GM18951 (cell line): ENCODE measurements around the gene BLCAP.

Source experiments
- POLR2A ChIP-seq: IDR thresholded peaks from 4 replicates; pipeline ENCODE4 v1.6.1; 2011; ENCODE audit warnings: mild to moderate bottlenecking; ENCODE audit not compliant: insufficient read length, insufficient read depth; ENCODE audit errors: extremely low read depth
- in situ Hi-C: fragments of 300-500 bp; cut with MboI; formaldehyde crosslinking; loops from one replicate; pipeline ENCODE4 v1.12.0; 2022; ENCODE audit warnings: low sequenced_read_pairs, mixed read lengths, inconsistent platforms; ENCODE audit not compliant: unreplicated experiment

BLCAP gene

GRCh38 chr20:37533154-37533715, 5.6 kb upstream of the BLCAP start:
- TF ChIP-seq POLR2A = no peak
- in situ Hi-C loops = loop anchor here (10.0 to 25.0 kb wide), 2 partner anchors 271 to 338 kb away; partner anchors contain the start of gene GHRH

- TF ChIP-seq POLR2A = no peak
- in situ Hi-C loops = loop anchor here (10.0 to 25.0 kb wide), 2 partner anchors 270 to 337 kb away; partner anchors contain the start of gene GHRH
These were observed 4.2 kb upstream of the BLCAP start for GRCh38 chr20:37531856-37532255.

- TF ChIP-seq POLR2A = no peak
- in situ Hi-C loops = loop anchor here (10.0 to 25.0 kb wide), 2 partner anchors 268 to 336 kb away; partner anchors contain the start of gene GHRH
These were observed 3.0 kb upstream of the BLCAP start for GRCh38 chr20:37530696-37531095.

DNA sequence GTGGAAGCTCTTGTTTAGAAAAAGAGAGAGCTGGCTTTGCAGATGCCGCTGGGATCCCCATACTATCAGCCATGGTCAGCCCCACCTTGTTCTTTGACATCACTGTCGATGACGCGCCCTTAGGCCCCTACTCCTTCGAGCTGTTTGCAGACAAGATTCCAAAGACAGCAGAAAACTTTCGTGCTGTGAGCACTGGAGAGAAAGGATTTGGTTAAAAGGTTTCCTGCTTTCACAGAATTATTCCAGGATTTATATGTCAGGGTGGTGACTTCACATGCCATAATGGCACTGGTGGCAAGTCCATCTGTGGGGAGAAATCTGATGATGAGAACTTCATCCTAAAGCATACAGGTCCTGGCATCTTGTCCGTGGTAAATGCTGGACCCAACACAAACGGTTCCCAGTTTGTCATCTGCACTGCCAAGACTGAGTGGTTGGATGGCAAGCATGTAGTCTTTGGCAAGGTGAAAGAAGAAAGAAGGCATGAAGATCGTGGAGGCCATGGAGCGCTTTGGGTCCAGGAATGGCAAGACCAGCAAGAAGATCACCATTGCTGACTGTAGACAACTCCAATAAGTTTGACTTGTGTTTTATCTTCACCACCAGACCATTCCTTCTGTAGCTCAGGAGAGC, 2.4 kb upstream of the BLCAP start:
- in situ Hi-C loops = loop anchor here (10.0 to 25.0 kb wide), 2 partner anchors 268 to 335 kb away; partner anchors contain the start of gene GHRH
- TF ChIP-seq POLR2A = no peak

DNA sequence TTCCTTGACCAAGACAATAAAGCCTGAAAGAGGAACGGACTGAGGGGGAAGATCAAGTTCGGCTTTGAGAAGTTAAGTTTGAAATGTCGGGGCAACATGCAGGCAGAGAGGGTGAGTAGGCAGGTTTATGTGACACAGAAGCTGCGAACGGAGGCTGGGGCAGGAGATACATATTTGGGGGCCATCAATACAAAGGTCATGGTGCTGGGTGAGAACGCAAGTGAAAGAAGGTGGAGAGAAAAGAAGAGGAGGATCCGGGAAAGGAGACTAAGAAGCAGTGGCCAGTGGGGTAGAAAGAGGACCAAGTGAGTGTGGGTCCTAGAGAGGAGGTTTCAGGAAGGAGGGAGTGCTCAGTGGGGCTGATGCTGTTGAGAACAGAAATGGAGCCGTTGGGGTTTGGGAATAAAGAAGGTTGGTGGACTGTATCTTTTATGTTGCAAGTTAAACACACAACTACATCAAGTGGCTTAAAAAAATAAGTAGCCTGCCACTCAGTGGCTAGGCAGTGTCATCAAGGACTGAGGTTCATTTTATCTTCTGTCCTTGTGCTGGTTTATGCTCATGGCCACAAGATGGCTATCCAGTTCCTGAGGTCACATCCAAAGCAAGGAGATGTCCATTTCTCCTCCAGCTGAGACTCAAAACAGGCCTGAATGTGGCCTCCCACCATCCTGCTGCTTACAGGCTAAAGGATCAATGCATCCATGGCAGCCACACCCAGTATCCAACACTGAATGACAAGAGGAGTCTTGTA, 1.7 kb upstream of the BLCAP start:
- no peak for TF ChIP-seq POLR2A
- in situ Hi-C loops = loop anchor here (25.0 kb wide), 1 partner anchor 267 kb away; the partner anchor contains the start of gene GHRH

DNA sequence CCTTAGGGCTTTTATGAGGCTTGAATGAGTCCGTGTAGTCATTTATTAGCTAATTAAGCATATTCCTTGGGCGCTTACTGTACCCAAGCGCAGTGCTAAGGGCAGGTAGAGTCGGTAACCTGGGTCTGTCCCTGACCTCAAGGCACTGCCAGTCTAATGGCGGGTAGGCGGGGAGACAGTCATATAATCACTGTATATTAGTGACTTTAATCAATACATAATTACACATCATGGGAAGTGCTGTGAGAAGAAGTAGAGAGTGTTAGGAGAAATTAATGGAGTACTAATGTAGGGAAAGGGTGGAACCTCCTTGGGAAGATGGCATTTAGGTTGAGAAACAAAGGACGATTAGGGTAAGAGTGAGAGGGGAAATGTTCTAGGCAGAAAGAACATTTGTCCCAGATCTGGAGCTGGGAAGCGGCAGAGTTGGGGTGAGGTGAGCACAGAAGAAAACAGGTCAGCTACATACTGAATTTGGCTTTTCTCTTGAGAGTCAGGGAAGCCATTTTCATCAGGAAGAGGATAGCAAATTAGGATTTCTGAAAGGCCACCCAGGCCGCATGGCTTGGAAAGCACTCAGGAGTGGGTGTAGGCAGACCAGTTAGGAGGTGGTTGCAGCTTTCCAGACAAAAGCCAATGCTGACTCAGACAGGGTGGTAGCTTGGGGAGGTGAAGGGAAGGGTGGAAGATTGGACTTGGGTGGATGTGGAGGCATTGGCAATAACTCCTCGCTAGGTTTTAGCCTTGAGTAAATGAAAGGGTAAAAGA, 954 bp upstream of the BLCAP start:
- TF ChIP-seq POLR2A = no peak
- in situ Hi-C loops = loop anchor here (25.0 kb wide), 1 partner anchor 266 kb away; the partner anchor contains the start of gene GHRH

GRCh38 chr20:37526839-37527637, 638 bp downstream of the BLCAP start:
- no peak for TF ChIP-seq POLR2A
- in situ Hi-C loops = loop anchor here (25.0 kb wide), 1 partner anchor 265 kb away; the partner anchor contains the start of gene GHRH

DNA sequence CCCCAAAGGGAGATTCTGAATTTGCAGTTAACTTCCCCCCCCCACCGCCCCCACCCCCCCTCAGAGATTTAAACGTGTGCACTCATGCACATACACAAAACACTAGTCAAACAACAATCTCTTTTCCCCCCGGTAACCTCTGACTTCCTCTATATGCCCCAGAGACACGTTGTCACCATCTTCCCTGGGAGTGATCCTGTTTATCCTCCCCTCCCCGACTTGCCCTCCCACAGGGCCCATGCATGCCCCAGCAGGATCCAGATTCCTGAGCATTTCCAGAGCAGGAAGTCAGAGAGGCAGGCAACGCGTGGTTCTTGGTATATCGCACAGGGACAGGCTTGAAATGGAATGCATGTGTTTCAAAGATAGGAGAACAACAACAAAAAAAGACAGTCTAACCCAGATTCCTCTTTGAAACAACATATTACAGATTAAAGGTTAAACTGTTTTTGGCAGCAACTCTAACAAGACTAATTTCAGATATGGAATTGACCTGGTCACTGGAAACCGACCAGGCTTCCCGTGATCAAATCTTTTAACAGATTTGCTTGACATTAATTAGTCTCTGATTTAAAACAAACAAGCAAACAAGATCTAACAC, 1.3 kb downstream of the BLCAP start:
- TF ChIP-seq POLR2A = no peak
- in situ Hi-C loops = loop anchor here (25.0 kb wide), 1 partner anchor 264 kb away; the partner anchor contains the start of gene GHRH

- in situ Hi-C loops = loop anchor here (25.0 kb wide), 1 partner anchor 264 kb away; the partner anchor contains the start of gene GHRH
- no peak for TF ChIP-seq POLR2A
These were observed 1.9 kb downstream of the BLCAP start for GRCh38 chr20:37525810-37526209.

- TF ChIP-seq POLR2A = no peak
- in situ Hi-C loops = loop anchor here (25.0 kb wide), 1 partner anchor 263 kb away; the partner anchor contains the start of gene GHRH
These were observed 2.6 kb downstream of the BLCAP start for GRCh38 chr20:37524859-37525708.
